Stimulated activated naive CD4-positive, alpha-beta T cell treated with Interleukin-2 at 50 U/mL for 16 hours (primary cell): ENCODE data around the gene HORMAD2.
"Not testable (repeated sequence)": the region's sequence is repeated elsewhere in the genome, so short reads cannot be mapped to it uniquely, and the experiment has no call there.

Experiments
- DNase-seq: peaks from one replicate; lab custom pipeline; 2025; lab: John Stamatoyannopoulos, UW

The HORMAD2 gene

GRCh38 chr22:30057375-30057774 lies 22.9 kb upstream of the HORMAD2 start:
- no peak for DNase-seq

- not testable (repeated sequence) for DNase-seq
These were observed 20.8 kb upstream of the HORMAD2 start for GRCh38 chr22:30059346-30060020.

GRCh38 chr22:30061094-30061493 lies 19.2 kb upstream of the HORMAD2 start:
- DNase-seq = not testable (repeated sequence)

GRCh38 chr22:30062259-30062658 lies 18.0 kb upstream of the HORMAD2 start:
- DNase-seq = no peak

GRCh38 chr22:30062950-30063349 lies 17.3 kb upstream of the HORMAD2 start:
- DNase-seq = no peak

- DNase-seq = no peak
These were observed 16.1 kb upstream of the HORMAD2 start for GRCh38 chr22:30064172-30064571.

GRCh38 chr22:30073743-30074142 lies 6.5 kb upstream of the HORMAD2 start:
- no peak for DNase-seq

- no peak for DNase-seq
These were observed 6.1 kb upstream of the HORMAD2 start for GRCh38 chr22:30074147-30074546.

GRCh38 chr22:30074994-30075393 lies 5.3 kb upstream of the HORMAD2 start:
- no peak for DNase-seq

GRCh38 chr22:30077279-30077880 lies 2.9 kb upstream of the HORMAD2 start:
- DNase-seq = no peak

GRCh38 chr22:30078320-30079311 lies 1.6 kb upstream of the HORMAD2 start:
- no peak for DNase-seq

GRCh38 chr22:30080805-30081204 lies 541 bp downstream of the HORMAD2 start:
- no peak for DNase-seq

- DNase-seq = no peak
These were observed 6.2 kb downstream of the HORMAD2 start for GRCh38 chr22:30086496-30086895.

- DNase-seq = not testable (repeated sequence)
These were observed 6.8 kb downstream of the HORMAD2 start for GRCh38 chr22:30087037-30087436.

GRCh38 chr22:30087611-30088010 lies 7.3 kb downstream of the HORMAD2 start:
- DNase-seq = no peak

GRCh38 chr22:30088468-30088867 lies 8.2 kb downstream of the HORMAD2 start:
- DNase-seq = no peak

- DNase-seq = no peak
These were observed 9.4 kb downstream of the HORMAD2 start for GRCh38 chr22:30089655-30089974.

- no peak for DNase-seq
These were observed 12.4 kb downstream of the HORMAD2 start for GRCh38 chr22:30092686-30093085.

GRCh38 chr22:30094804-30095203 lies 14.5 kb downstream of the HORMAD2 start:
- no peak for DNase-seq

GRCh38 chr22:30097861-30098260 lies 17.6 kb downstream of the HORMAD2 start:
- DNase-seq = no peak

GRCh38 chr22:30100770-30101169 lies 20.5 kb downstream of the HORMAD2 start:
- DNase-seq = not testable (repeated sequence)

- no peak for DNase-seq
These were observed 24.4 kb downstream of the HORMAD2 start for GRCh38 chr22:30104501-30105156.
